Gastrocnemius medialis (tissue), 4 donors: ENCODE results near the gene CWC27. TPM values are rescaled to one million over a fixed set of nuclear protein-coding genes. Genes with fewer than 3 reads are reported as not detected.

Source experiments
- ATAC-seq, 2 donors: fragments of 150-250 bp; one replicate each; pipeline ENCODE4 v1.9.1; 2016
- DNase-seq, 2 donors: peaks; one replicate each; pipeline ENCODE4 v3.0.0-alpha.2; 2019
- H3K27ac ChIP-seq, 4 donors: fragments of 200-600 bp; sonication (generic); 1 replicate in 1 of 4; 2 replicates in 3 of 4; pipeline ENCODE4 v1.5.1; 2016 to 2018; ENCODE audit warnings: mild to moderate bottlenecking in 2 of 4, moderate library complexity in 1 of 4
- H3K27me3 ChIP-seq, 3 donors: fragments of 200-600 bp; sonication (generic) in 2 of 3; 1 replicate in 1 of 3; 2 replicates in 2 of 3; pipeline versions ENCODE4 v1.5.1 to v1.6.0; 2016 to 2019; ENCODE audit warnings: mild to moderate bottlenecking in 1 of 3, moderate library complexity in 1 of 3
- H3K36me3 ChIP-seq, 2 donors: fragments of 200-600 bp; sonication (generic) in 1 of 2; one replicate each; pipeline ENCODE4 v1.5.1; 2017 to 2018
- H3K4me1 ChIP-seq, 2 donors: fragments of 200-600 bp; sonication (generic) in 1 of 2; one replicate each; pipeline ENCODE4 v1.5.1; 2016 to 2017; ENCODE audit warnings: mild to moderate bottlenecking in 2 of 2
- H3K4me3 ChIP-seq, 4 donors: fragments of 200-600 bp; sonication (generic) in 3 of 4; 1 replicate in 1 of 4; 2 replicates in 3 of 4; pipeline ENCODE4 v1.5.1; 2016 to 2019; ENCODE audit warnings: mild to moderate bottlenecking in 2 of 4
- H3K9me3 ChIP-seq, 3 donors: fragments of 200-600 bp; sonication (generic) in 2 of 3; 1 replicate in 1 of 3; 2 replicates in 2 of 3; pipeline ENCODE4 v1.5.1; 2016 to 2019
- POLR2A ChIP-seq, 2 donors: fragments of 450-650 bp; IDR thresholded peaks; one replicate each; pipeline ENCODE4 v1.6.1; 2017; ENCODE audit warnings: antibody characterized with exemption in 2 of 2, mild to moderate bottlenecking in 2 of 2, moderate library complexity in 2 of 2
- in situ Hi-C, 4 donors: fragments of 200-750 bp; cut with MboI; loops; one replicate each; pipeline versions ENCODE4 v1.15.0 to v1.8.0; 2017; ENCODE audit warnings: low sequenced_read_pairs in 4 of 4
- intact Hi-C: fragments of 100-400 bp; cut with DNase I; formaldehyde crosslinking; loops from one replicate; pipeline ENCODE4 v1.15.1; 2023; ENCODE audit warnings: low total_unique reads
- total RNA-seq, 4 donors: library from RNA; depleted of rRNA; stranded (reverse); fragments of >200 nt; gene quantifications; one replicate each; pipeline versions ENCODE4 v1.1.0 to v1.2.3, GENCODE V29; 2016
- TF ChIP-seq, protein P1 (sequence below), 5 experiments: fragments of 450-650 bp in 3 of 5; fragments of 200-600 bp in 2 of 5; sonication (generic) in 2 of 5; IDR thresholded peaks in 4 of 5; conservative IDR thresholded peaks in 1 of 5; 1 replicate in 4 of 5; 2 replicates in 1 of 5; pipeline ENCODE4 v1.5.1; 2016 to 2019; ENCODE audit warnings: antibody characterized with exemption in 5 of 5, mild to moderate bottlenecking in 3 of 5, moderate library complexity in 3 of 5

The CWC27 gene
- total RNA-seq, 4 donors from 2014 or later: 8.4 to 10.7 (median 8.6) TPM

DNA sequence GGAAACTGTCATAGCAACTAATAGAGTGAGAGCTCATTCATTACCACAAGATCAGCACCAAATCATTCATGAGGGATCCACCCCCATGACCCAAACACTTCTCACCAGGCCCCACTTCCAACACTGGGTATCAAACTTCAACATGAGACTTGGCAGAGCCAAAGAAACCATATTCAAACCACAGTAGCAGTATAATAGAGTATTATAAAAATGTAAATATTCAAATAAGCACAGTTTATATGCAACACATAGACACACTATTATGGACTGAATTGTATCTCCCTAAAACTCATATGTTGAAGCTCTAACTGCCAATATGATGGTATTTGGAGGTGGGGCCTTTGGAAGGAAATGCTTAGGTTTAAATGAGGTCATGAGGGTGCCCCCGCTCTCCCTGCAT lies 240.5 kb downstream of the CWC27 start:
- Histone ChIP-seq H3K4me1 (no peaks in the 10 kb centered on the region), H3K27ac (no peak overlapping the region), H3K36me3 (no peaks in the 10 kb centered on the region), H3K9me3 (no peaks in the 10 kb centered on the region), H3K4me3 (no peak overlapping the region), H3K27me3 (no peaks in the 10 kb centered on the region)
- ATAC-seq: no peak
- intact Hi-C loops (no loop called here), in situ Hi-C loops (no loop called here)
- no peak for DNase-seq
- no peak for TF ChIP-seq POLR2A (IDR thresholded peaks at IDR 0.05)
- TF ChIP-seq, protein P1, sequence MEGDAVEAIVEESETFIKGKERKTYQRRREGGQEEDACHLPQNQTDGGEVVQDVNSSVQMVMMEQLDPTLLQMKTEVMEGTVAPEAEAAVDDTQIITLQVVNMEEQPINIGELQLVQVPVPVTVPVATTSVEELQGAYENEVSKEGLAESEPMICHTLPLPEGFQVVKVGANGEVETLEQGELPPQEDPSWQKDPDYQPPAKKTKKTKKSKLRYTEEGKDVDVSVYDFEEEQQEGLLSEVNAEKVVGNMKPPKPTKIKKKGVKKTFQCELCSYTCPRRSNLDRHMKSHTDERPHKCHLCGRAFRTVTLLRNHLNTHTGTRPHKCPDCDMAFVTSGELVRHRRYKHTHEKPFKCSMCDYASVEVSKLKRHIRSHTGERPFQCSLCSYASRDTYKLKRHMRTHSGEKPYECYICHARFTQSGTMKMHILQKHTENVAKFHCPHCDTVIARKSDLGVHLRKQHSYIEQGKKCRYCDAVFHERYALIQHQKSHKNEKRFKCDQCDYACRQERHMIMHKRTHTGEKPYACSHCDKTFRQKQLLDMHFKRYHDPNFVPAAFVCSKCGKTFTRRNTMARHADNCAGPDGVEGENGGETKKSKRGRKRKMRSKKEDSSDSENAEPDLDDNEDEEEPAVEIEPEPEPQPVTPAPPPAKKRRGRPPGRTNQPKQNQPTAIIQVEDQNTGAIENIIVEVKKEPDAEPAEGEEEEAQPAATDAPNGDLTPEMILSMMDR (IDR thresholded peaks at IDR 0.05 in 4 of 5, conservative IDR thresholded peaks at IDR 0.05 in 1 of 5): no peak

DNA sequence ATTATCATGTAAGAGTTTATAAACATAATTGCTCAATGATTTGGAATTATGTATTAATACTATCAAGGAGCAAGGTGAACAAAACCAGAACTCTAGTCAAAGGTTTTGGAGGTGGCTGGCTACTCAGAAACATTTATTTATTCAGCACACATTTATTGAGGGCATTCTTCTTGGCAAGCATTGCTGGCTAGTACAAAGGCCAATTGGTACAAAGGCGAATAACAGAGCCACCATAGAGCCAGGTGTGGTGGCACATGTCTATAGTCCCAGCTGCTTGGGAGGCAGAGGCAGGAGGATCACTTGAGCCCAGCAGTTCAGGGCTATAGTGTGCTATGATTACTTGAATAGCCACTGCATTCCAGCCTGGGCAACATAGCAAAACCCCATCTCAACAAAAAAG lies 242.1 kb downstream of the CWC27 start:
- no peak for TF ChIP-seq POLR2A (IDR thresholded peaks at IDR 0.05)
- TF ChIP-seq, protein P1 (IDR thresholded peaks at IDR 0.05 in 4 of 5, conservative IDR thresholded peaks at IDR 0.05 in 1 of 5): no peak
- no peaks in the 10 kb centered on the region for H3K36me3 ChIP-seq
- no peaks in the 10 kb centered on the region for H3K9me3 ChIP-seq
- no peaks in the 10 kb centered on the region for H3K4me1 ChIP-seq
- no peak for ATAC-seq
- H3K27me3 ChIP-seq: no peaks in the 10 kb centered on the region
- DNase-seq: no peak
- intact Hi-C loops (no loop called here), in situ Hi-C loops (no loop called here)
- no peak overlapping the region for H3K27ac ChIP-seq
- no peak overlapping the region for H3K4me3 ChIP-seq

GRCh38 chr5:65012301-65012892 lies 243.7 kb downstream of the CWC27 start:
- TF ChIP-seq POLR2A (IDR thresholded peaks at IDR 0.05): no peak
- TF ChIP-seq, protein P1 (IDR thresholded peaks at IDR 0.05 in 4 of 5, conservative IDR thresholded peaks at IDR 0.05 in 1 of 5): no peak
- H3K4me3 ChIP-seq: no peak overlapping the region
- DNase-seq (no peak), ATAC-seq (no peak)
- intact Hi-C loops: no loop called here
- in situ Hi-C loops: no loop called here
- no peaks in the 10 kb centered on the region for H3K4me1 ChIP-seq
- no peak overlapping the region for H3K27ac ChIP-seq
- H3K9me3 ChIP-seq: no peaks in the 10 kb centered on the region
- no peaks in the 10 kb centered on the region for H3K27me3 ChIP-seq
- no peaks in the 10 kb centered on the region for H3K36me3 ChIP-seq

DNA sequence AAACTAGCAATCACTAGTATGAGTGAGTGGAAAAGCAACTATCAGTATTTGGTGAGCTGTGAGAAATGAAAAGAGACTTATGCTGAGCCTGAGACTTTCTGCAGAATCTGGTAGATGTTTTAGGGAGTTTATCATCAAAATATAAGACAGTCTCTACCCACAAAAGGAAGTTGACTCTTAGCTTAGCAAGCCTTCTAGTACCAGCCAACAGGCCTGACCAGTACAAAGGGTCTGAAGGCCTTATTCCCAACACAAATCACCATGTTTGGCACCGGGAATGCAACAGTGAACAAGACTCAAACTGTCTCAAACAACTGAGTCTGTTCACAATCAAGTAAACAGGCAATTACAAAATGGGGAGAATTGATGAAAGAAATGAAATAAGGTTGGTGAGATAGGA lies 244.4 kb downstream of the CWC27 start:
- Histone ChIP-seq H3K36me3 (no peaks in the 10 kb centered on the region), H3K27me3 (no peaks in the 10 kb centered on the region), H3K4me1 (no peaks in the 10 kb centered on the region), H3K4me3 (no peak overlapping the region), H3K9me3 (no peaks in the 10 kb centered on the region), H3K27ac (no peak overlapping the region)
- no peak for ATAC-seq
- intact Hi-C loops (no loop called here), in situ Hi-C loops (no loop called here)
- no peak for DNase-seq
- no peak for TF ChIP-seq POLR2A (IDR thresholded peaks at IDR 0.05)
- TF ChIP-seq, protein P1 (IDR thresholded peaks at IDR 0.05 in 4 of 5, conservative IDR thresholded peaks at IDR 0.05 in 1 of 5): no peak

GRCh38 chr5:65014769-65015168 lies 246.0 kb downstream of the CWC27 start:
- intact Hi-C loops (no loop called here), in situ Hi-C loops (no loop called here)
- TF ChIP-seq POLR2A (IDR thresholded peaks at IDR 0.05): no peak
- TF ChIP-seq, protein P1 (IDR thresholded peaks at IDR 0.05 in 4 of 5, conservative IDR thresholded peaks at IDR 0.05 in 1 of 5): no peak
- Histone ChIP-seq H3K4me3 (no peak overlapping the region), H3K9me3 (no peaks in the 10 kb centered on the region), H3K27ac (no peak overlapping the region), H3K36me3 (no peaks in the 10 kb centered on the region), H3K4me1 (no peaks in the 10 kb centered on the region), H3K27me3 (no peaks in the 10 kb centered on the region)
- ATAC-seq (no peak), DNase-seq (no peak)
